Stimulated activated CD4-positive, alpha-beta T cell treated with anti-CD3 and anti-CD28 coated beads, Interleukin-15, amount 100 ng/mL, for 24 hours (primary cell): ENCODE measurements around the gene CD34.
"Not testable (repeated sequence)": the region's sequence is repeated elsewhere in the genome, so short reads cannot be mapped to it uniquely, and the experiment has no call there.

ENCODE experiments used
- DNase-seq: peaks from one replicate; pipeline ENCODE4 v3.0.0-alpha.2; 2020

Gene CD34

GRCh38 chr1:207925969-207926368, 15.0 kb upstream of the CD34 start:
- not testable (repeated sequence) for DNase-seq

- DNase-seq: no peak
These were observed 14.3 kb upstream of the CD34 start for GRCh38 chr1:207925210-207925609.

DNA sequence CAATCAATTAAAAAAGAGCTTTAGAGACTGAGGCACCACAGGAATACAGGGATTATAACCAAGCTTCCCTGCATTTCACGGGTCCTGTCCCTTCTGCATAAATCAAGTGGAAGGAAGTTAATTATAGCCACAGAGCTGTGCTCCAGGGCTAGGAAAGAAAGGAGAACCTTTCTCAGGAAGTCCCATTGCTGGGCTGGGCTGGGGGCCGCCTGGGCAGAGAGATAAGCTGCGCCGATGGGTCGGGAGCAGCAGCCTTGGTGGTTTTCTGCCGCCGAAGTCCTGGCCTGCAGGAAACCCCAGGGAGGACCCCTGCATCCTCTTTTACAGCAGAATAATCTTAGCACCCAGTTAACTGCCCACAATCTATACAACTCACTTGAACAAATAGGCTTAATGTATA, 12.6 kb upstream of the CD34 start:
- DNase-seq: no peak

DNA sequence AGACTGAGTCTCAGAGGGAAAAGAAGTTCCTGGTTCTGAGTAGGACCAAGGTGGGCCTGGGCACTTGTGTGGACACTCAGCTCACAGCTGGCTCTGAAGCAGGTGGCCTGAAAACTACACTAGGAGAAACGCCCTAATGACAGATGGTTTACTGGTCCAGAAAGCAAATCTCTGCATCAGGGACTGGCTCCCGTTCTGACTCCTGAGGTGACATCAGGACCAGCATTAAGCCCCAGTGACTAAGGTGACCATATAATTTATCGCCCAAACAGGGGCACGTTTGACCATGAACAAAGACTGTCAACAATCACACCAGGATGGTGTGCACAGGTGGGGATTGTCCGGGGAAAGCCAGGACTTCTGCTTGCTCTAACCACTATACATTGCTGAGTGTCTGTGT, 12.2 kb upstream of the CD34 start:
- no peak for DNase-seq

GRCh38 chr1:207922554-207922953, 11.6 kb upstream of the CD34 start:
- DNase-seq: no peak

DNA sequence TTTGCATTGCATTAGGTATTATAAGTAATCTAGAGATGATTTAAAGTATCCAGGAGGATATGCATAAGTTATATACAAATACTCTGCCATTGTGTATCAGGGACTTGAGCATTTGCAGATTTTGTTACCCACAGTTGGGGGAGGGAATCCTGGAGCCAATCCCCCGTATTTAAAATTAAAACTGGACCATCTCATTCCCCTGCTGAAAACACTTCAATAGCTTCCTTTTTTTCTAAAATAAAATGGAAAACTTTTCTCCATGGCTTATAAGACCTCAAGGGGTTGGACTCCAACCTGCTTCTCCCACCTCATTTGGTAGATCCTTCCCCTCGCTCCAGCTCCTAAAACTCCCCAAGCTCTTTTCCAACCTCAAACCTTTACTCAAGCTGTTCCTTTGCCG, 10.4 kb upstream of the CD34 start:
- DNase-seq: no peak

GRCh38 chr1:207920444-207921021, 9.6 kb upstream of the CD34 start:
- no peak for DNase-seq

- no peak for DNase-seq
These were observed 8.7 kb upstream of the CD34 start for GRCh38 chr1:207919523-207920170.

GRCh38 chr1:207918581-207918980, 7.7 kb upstream of the CD34 start:
- no peak for DNase-seq

GRCh38 chr1:207918011-207918410, 7.1 kb upstream of the CD34 start:
- no peak for DNase-seq

DNA sequence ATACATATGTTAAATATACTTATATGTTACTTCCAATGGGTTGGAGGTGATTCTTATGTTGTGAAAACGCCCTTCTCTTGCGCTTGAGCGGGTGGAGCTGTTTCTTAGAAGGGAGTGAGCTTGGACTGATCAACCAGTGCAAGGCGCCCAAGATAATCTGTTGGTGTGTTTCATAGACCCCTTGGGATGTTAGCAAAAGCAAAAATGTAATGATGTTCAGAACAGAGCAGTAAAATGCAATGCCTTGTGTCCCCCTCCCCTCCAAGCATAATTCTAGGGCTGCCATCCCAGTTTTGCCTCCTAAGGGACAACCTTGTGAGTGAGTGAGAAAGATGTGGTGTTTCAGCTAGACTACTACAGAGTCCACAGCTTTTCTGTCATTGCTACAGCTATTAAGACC, 6.2 kb upstream of the CD34 start:
- no peak for DNase-seq

DNA sequence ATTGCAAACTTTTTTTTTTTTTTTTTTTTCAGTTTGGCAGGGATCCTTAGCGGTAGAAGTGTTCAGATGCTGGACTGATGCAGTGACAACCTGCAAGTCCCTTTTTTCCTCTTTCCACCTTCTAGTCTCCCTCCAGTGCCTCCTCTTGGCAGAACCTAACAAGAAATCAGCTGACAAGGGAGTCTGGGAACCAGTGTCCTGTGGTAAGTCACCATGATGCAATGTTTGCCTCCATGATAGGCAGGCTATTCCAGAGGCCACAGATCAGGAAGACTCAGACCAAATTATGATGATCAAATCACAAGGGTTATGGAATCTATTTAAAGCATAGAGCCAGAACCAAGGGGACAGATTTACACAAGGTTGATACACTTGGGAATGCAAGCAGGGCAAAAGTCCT, 3.0 kb upstream of the CD34 start:
- DNase-seq: no peak

GRCh38 chr1:207911856-207912760, 1.2 kb upstream of the CD34 start:
- no peak for DNase-seq

DNA sequence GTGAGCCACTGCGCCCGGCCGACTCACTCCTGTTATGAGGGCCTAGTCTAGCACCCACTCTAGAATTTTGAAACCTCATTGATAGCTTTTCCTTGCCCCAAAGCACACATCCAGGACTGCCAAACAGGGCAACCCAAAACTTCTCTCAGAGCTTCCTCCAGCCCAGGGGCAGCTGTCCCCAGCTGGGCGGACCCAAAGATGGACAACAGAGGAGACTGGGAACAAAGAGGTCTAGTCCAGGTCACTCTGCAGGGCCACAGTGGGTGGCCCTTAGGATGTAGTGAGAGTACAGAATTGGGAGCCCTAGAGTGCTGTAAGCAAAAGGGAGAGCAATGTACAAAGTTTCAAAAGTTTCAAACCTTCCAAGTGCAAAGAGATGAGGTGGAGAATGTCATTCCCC, 1.2 kb downstream of the CD34 start:
- no peak for DNase-seq

DNA sequence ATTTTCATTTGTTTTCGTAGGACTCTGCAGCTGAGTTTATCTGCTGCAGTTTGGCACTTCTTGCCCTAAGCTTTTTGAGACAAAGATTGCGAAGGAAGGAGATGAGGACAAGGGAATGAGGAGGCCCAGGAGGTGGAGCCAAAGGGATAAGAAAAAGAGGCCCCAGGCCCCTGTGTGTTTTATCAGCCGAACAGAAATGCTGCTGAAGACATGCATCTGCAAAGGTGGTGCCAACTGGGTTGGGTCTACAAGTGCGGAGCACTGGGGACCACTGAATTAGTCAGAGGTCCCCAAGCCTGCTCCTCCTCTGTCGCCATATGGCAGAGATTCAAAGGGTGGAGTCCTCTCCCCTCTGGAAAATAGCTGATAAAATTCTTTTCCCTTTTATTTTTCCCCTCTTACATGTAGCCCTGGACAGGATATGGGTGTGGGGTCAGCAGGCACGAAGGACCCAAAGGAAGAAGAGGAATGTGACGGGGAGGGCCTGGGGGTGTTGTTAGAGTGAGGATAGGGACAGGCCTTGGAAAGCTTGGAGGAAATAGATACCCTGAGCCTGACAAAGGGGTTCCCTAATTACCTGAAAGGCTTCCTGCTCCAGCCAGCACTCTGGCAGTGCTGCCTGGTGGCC, 2.7 kb downstream of the CD34 start:
- no peak for DNase-seq

DNA sequence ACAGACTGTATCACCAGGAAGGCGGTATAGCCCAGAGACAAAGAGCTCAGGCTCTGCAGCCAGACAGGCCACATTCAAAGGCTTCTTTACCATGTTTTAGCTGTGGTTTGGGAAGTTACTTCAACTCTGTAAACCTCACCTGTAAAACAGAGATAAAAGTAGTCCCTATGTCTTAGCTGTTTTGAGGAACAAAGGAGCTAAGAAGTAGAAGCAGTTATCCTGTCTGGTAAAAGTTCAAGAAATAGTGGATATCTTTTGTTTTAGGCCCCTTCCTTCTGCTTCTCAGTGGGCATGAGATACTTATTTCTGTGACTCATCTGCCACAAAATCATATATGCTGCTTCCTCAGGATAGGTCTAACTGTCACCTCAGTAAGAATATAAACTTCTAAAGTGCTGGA, 6.5 kb downstream of the CD34 start:
- no peak for DNase-seq

- no peak for DNase-seq
These were observed 7.2 kb downstream of the CD34 start for GRCh38 chr1:207903767-207904166.

DNA sequence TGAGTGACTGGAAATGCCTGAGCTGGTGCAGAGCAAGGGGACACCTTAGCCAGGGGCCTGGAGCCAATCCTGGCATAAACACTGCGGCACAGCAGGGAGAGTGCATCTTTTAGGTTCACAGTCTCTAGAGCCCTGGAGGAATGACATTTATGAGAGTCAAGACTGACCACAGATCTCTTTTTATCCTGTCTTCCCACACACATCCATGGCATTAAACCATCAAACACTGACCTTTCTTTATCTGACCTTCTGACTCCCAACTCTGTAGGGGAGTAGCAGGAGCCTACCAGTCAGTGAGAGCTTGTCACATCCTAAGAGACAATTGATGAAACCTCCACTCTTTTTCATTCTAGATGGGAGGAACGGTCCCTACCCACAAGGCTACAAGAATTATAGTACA, 7.9 kb downstream of the CD34 start:
- no peak for DNase-seq

DNA sequence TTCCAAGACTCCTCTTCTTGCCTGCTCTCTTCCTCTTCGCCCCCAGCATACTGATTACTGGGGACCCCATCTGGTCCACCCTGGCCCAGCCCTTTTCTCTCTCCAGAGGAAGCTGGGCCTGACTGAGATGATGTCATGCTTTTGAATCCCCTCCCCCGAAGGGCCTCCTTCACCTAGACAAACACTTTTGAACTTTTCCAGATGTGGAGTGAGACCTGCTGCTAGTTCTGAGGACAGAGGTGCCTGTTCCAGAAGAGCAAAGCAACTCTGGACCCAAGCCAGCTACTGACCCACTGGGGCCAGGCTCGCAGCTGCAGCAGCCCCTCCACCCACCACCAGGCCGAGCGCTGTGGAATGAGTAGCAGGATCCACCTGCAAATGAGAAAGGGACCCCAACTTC, 8.4 kb downstream of the CD34 start:
- no peak for DNase-seq

- no peak for DNase-seq
These were observed 9.8 kb downstream of the CD34 start for GRCh38 chr1:207901041-207901653.

DNA sequence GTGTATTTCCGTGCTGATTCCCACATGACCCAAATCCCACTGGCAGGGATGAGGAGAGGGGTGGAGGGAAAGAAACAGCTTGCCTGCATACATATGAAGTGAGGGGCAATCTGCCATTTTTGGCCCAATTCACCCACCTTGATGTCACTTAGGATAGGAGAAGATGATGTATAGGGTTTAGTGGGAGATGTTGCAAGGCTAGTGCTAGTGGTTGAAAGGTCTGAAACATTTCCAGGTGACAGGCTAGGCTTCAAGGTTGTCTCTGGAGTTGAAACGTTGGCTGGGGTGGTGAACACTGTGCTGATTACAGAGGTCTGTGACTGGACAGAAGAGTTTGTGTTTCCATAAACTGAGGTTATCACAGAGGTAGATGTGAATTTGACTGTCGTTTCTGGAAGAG, 12.1 kb downstream of the CD34 start:
- no peak for DNase-seq

DNA sequence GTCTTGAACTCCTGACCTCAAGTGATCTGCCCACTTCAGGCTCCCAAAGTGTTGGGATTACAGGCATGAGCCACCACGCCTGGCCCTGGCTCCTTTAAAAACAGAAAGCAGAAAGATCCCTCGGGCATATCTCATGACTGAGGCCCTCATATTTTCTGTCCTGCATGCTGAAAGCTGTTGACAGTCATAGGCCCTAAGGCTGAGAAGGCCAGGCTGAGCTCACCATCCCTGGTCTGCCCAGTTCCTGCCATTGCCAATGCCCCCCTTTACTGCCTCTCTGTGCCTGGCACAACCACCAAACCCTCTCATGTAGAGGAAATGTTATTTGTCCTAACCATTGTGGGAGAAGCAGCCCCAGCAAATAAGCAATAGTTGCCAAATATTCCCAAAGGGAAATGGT, 12.7 kb downstream of the CD34 start:
- no peak for DNase-seq

DNA sequence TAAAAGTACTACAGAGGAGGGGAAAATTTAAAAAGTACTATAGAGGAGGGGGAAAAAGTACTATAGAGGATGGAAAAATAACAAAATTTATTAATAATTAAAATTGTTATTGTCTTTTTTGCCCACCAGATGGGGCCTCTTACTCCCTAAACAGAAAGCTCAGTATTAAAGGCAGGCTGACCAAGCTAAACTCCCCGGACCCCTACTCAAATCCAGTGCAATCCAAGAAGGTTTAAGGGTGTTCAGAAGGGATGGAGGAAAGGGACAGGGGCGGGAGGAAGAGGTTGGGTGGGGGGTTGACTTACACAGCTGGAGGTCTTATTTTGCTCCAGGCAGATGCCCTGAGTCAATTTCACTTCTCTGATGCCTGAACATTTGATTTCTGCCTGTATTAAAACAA, 13.7 kb downstream of the CD34 start:
- no peak for DNase-seq
